ENCODE results near the gene FXYD5.

FXYD5 gene

DNA sequence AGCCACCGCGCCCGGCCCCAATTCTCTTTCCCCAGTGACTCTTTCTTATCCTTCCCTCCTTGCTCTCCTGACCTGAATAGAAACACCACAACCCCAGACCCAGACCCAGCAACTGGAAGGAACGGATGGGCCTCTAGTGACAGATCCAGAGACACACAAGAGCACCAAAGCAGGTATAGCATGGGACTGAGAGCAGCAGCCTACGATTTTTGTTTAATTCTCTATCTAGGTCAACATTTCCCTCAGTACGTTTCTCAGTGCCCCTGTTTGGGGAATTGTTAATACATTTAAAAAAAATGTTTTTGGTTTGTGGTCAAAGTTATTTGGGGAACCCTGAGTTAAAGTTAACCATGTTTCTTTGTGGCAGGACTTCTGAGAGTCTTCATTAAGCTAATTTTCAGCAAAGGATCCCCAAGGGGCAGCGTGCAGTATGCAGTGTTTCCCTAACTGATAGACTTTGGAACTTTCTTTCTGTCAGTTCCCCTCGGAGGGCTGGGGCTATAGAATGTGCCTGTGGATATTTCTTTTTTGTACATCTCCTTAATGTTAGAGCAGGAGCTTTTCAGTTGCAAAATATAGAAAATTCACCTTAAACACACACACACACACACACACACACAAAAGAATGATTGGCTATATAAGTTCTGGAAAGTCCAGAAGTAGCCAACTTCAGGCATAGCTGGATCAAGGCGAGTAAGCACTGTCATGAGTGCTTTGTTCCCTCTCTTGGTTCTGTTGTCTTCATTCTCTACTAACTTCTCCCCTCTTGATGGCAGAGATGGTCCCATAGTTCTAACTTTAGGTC lies 6.3 kb downstream of the FXYD5 start:
- no peak for DNase-seq

DNA sequence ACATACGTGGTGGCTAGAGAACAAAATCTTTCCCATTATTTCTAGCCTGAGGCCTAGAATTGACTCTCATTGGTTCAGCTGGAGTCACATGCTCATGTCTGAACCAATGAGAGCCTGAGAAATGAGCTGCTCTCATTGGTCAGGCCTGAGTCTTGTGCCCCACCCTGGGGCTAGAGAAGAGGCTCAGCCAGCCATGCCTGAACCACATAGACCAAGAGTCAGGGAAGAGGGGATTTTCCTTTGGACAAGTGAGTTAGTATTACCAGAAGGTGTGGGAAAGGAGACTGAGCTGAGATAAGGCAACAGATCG lies 6.9 kb downstream of the FXYD5 start:
- no peak for DNase-seq

DNA sequence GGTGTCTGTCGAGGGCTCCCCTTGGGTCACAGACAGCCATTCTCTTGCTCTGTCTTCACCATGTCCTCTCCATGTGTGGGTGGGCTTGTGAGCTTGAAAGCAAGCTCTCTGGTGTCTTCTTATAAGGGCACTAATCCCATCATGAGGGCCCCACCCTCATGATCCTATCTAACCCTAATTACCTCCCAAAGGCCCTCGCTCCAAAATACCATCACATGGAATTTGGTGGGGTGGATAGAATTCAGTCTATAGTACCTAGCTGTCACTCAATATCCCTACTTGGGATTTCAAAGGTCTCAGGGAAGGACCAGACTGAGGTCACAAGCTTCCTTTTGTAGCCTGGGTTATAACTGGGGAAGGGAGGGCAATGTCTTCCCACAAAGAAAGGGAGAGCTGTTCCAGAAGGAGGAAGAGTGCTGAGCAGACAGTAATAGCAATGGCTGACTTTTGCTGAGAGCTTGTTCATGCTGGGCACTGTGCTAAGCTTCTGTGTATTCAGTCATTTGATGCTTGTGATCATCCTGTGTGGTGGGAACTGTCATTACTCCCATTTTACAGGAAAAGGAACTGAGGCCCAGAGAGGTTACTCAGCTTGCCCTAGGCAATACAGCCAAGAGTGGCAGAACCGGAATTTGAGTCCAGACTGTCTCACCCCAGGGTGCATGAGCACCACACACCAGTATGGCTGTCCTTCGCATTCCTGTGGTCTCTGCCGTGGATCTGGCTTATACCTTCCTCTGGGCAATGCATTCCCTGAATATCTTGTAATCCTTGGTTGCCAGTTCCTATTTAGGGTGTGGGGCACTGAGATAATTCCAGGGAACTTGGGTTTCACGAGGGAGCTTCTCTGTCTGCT lies 8.2 kb downstream of the FXYD5 start:
- no peak for DNase-seq

DNA sequence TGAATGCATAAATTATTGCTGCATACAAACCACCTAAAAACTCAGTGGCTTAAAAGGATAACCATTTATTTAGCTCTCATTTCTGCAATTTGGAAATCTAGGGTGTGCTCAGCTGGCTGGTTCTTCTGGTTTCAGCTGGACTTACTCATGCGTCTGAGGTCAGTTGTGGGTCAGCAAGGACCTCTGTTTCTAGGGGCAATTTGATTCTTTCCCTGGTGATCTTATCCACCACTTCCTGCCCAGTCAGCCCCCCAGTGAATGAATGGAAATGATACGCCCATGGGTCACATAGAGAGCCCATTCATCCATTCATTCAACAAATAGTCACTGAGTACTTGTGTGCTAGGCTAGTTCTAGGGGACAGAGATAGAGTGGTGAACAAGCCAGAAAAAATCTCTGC lies 9.9 kb downstream of the FXYD5 start:
- DNase-seq = no peak

DNA sequence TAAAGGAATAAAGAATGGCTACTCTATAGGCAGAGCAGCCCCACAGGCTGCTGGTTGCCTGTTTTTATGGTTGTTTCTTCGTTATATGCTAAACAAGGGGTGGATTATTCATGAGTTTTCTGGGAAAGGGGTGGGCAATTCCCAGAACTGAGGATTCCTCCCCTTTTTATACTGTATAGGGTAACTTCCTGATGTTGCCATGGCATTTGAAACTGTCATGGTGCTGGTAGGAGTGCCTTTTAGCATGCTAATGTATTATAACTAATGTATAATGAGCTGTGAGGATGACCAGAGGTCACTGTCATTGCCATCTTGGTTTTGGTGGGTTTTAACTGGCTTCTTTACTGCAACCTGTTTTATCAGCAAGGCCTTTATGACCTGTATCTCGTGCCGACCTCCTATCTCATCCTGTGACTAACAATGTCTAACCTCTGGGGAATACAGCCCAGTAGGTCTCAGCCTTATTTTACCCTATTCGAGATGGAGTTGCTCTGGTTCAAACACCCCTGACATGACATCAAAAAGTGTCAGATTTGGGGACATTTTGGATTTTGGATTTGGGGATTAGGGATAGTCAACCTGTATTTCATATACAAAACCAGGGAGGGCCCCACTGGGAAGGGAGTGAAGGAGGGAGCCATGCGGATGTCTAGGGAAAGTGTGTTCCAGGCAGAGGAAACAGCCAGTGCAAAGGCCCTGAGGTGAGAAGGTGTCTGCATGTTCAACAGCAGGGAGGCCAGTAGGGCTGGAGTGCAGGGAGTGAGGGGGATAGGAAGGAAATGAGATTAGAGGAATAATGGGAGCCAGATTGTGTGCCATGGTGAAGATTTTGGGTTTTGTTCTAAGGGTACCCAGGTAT lies 10.9 kb downstream of the FXYD5 start:
- DNase-seq = no peak

DNA sequence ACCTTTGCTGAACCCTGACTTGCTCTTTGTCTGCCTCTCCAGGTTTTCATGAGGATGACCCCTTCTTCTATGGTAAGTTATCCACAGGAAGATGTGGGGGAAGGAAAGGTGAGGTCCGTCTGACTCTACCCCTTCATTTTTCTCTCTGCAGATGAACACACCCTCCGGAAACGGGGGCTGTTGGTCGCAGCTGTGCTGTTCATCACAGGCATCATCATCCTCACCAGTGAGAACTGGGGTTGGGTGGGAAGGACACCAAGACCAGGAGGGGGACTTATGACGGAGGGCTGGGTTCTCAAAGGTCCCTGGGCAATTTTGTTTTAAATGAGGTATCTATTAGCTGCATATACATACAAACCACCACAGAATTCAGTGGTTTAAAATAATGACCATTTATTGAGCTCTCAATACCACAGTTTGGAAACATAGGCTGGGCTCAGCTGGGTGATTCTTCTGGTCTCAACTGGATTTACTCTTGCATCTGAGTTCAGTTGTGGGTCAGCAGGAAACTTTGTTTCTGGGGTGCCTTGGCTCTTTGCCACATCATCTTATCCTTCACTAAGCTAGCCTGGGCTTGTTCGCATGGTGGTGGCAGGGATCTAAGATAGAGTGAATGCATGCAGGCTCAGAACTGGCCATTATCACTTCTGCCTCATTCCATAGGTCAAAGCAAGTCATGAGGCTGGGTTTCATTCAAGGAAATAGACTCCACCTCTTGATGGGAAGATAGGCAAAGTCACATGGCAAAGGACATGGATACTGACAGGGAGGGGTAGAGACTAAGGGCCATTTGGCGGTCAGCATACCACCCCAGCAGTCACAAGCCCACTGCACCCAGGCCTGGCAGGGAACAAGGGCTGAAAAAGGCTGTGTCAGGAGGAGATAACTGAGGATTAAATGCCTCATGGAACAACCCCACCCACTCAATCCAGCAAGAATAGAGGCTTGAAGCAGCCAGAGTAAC lies 11.8 kb downstream of the FXYD5 start:
- no peak for DNase-seq

DNA sequence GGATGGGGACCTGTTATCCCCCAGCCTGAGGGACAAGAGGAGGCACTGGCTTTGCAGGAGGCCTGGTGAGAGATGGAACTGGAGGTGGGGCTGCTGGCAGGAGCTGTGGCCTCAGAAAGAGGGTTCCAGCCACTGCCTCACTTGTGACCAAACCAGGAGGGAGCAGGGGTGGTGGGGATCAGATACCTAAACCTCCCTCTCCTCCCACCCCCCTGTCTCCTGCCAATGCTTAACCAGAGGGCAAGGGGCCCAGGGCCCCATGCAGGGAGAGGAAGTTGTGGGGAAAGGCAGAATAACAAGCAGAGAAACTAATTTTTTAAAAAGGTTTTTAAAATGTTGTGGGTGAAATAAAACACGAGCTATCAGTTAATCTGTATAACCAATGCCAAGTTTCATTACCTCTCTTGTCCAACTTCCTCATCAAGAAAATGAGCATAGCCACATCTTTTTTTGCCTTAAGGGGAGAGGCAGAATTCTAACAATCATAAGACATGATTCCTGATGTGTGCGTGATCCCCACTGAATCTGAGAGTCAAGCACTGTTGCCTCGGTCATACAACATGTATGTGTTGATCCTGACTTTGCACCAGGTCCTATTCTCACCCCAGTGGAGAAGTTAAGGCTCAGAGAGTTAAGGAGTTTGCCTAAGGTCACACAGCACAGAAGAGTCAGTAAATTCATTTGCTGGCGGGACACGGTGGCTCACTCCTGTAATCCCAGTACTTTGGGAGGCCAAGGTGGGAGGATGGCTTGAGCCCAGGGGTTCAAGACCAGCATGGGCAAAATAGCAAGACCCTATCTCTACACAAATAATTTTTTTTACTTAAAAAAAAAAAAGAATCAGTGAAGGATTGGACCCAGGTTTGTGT lies 12.9 kb downstream of the FXYD5 start:
- DNase-seq = no peak

DNA sequence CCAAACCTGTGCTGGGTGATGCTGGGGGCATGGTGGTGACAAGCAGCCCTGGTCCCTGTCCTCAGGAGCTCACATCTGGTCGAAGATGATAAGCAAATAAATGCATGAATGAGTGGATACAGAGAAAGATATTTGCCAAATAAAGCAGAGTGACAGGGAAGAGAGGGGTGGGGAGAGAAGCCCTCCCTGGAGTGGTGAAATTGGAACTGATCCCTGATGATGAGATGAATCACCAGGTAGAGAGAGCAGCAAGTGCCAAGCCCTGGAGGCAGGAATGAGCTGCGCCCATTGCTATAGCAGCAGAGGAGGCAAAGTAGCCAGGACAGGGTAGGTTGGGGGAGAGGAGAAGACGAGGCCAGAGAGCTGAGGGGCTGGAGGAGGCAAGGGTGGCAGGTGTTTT lies 13.7 kb downstream of the FXYD5 start:
- DNase-seq = no peak

DNA sequence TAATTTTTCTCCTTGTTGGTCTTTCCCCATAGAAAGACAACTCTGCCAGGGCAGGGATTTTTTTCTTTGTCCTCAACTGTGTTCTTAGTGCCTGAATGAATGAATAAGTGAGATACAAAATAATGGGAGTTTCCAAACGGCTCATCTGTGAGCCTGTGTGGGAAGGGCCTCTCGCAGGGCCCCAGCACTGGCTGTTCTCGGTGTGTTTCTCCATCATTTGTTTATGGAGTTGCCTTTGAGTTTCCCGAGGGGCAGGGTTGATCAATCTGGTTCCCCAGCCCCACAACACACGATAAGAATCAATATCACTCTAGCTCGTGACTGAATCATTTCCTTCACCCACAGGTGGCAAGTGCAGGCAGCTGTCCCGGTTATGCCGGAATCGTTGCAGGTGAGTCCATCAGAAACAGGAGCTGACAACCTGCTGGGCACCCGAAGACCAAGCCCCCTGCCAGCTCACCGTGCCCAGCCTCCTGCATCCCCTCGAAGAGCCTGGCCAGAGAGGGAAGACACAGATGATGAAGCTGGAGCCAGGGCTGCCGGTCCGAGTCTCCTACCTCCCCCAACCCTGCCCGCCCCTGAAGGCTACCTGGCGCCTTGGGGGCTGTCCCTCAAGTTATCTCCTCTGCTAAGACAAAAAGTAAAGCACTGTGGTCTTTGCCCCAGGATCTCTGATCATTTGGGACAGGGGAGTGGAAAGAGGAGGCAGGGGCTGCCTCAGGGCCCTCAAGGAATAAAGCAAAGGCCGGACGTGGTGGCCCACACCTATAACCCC lies 14.9 kb downstream of the FXYD5 start:
- no peak for DNase-seq

DNA sequence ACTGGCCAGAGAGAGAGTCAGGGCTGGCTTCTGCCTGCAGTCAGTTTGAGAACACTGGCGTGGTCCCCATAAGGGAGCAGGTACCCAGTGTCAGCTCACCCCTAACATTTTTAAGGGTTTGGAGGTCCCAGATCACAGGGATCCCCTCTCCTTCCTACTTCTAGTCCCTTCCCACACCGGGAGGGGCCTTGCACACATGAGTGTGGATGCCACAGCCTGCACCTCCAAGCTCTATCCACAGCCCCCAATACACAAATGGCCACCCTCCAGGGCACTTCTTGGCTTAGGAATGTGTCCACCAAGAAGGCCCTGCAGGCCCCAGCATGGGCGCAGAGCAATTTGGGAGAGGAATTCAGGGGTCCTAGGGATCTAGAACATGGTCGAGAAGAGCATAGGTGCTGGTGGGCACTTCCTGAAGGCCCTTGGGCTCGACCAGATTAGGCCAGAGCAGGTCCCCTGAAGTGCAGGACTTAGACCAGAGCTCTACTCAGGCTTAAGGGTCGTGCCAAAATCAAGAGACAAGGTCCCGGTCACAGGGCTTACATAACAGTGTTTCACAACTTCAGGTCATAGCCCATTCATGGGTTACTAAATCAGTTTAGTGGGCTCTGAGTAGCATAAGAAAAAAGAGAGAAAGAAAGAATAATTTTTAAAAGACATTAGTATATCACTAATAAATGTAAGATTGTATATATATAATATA lies 16.0 kb downstream of the FXYD5 start:
- no peak for DNase-seq

DNA sequence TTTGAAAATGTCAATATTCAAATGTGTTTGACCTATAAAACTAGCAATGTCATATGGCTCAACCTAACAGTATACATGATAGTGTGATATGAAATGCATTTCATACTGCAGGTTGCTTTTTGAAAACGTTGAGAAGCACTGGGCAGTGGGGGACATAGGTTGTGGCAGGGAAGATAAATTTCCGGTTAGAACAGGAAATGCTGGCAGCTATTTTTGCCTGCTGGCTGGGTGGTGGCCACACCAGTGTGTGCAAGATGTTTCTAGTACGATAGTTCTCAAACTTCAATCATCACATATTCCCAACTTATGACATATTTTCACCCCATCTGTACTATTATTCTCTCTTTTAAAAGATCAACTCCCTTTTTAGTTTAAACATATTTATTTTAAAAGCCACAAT lies 17.2 kb downstream of the FXYD5 start:
- no peak for DNase-seq

DNA sequence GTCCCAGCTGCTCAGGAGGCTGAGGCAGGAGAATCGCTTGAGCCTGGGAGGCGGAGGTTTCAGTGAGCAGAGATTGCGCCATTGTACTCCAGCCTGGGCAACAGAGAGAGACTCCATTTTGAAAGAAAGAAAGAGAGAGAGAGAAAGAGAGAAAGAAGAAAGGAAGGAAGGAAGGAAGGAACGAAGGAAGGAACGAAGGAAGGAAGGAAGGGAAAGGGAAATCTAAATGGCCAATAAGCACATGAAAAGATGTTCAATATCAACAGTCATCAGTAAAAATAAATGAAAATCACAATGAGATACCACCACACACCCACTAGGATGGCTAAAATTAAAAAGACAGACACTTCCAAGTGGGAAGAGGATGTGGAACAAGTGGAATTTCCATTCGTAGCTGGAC lies 19.7 kb downstream of the FXYD5 start:
- no peak for DNase-seq

DNA sequence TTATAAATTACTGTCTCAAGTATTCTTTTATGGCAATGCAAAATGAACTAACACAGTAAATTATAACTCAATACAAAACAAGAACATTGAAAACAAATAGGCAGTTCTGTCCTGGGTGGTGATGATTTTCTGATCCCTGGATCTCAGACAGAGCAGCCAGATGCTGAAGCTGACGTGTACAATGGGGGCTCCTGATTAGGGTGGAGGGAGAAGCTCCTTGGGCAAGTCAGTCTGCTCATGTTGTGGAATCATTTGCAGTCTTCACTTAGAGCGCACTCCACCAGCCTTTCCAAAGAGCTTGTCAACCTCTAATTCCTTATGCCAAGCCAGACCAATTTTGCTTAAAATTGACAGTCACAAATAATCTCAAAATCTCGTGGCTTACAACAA lies 21.6 kb downstream of the FXYD5 start:
- DNase-seq = no peak

DNA sequence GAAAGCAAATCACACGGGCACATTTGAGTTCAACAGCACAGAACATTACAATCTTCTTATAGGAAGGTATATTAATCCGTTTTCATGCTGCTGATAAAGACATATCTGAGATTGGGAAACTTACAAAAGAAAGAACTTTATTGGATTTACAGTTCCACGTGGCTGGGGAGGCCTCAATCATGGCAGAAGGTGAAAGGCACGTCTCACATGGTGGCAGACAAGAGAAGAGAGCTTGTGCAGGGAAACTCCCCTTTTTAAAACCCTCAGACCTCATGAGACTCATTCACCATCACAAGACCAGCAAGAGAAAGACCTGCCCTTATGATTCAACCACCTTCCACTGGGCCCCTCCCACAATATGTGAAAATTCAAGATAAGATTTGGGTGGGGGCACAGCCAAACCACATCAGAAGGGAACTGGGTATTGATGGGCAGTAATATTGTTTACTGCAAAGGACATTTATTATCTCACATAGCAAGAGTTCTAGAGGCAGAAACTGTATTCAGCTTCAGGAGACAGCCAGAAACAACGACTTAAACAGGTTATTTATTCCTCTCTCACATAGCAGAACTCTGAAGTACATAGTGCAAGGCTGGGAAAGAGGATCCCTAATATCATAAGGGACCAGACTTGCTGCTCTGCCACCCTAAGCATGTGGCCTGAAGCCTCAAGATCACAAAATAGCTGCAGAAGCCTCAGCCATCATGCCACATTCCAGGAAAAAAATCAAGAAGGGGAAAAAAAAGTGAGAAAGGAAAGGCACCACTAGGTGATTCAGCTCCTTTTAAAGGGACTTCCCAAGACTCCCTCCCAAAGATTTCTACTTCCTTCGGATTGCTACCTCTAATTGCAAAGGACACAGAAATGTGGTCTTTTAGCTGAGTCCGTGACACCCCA lies 23.1 kb downstream of the FXYD5 start:
- no peak for DNase-seq

DNA sequence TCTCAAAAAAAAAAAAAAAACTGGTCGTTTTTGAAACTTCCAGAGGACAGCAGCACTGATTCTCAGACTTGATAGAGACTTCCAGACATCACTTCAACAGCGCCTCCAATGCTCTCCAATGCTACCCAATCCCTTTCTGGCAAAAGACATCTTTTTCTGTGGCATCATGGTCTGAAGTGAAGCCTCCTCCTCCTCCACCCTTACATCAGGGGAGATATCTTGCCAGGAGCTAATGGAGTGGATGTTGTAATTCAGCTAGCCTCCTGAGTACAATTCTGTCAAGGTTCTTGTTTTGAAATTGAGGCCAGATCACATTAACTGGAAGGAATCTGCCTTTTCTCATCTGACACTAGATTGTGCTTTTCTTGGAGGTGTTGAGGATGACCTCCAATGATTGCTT lies 24.2 kb downstream of the FXYD5 start:
- DNase-seq = no peak

DNA sequence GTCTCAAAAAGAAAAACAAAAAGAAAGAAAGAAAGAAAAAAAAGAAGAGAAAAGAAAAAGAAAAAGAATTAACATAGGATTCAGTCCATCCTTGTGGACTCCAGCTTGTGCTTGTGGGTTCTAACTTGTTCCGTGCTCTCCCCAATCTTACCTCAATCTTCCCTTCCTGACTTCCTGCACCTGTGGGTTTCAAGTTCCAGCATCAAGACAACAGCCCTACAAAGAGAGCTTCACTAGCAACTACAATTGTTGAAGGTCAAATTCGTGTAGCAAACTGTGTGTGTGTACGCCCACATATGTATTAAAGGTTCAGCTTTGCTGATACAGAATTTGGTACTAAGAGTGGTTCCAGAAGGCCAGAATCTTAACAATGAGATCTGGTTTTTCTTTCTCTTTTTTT lies 25.3 kb downstream of the FXYD5 start:
- DNase-seq = no peak

DNA sequence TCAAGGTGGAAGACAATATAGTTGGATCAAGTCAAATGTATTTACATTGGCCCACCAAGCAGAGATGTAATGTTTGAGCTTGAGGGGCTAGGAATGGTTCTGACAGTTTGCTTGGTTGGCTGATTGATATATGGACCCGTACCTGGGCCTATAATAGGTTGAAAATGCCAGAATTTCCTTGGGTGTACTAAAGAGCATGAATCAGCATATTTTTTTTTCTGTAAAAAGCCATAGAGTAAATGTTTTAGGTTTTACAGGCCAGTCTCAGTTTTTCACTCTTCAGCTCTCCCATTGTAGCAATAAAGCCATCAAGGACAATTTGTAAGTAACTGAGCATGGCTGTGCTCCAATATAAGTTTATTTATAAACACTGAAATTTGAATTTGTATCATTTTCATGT lies 26.9 kb downstream of the FXYD5 start:
- DNase-seq = no peak

DNA sequence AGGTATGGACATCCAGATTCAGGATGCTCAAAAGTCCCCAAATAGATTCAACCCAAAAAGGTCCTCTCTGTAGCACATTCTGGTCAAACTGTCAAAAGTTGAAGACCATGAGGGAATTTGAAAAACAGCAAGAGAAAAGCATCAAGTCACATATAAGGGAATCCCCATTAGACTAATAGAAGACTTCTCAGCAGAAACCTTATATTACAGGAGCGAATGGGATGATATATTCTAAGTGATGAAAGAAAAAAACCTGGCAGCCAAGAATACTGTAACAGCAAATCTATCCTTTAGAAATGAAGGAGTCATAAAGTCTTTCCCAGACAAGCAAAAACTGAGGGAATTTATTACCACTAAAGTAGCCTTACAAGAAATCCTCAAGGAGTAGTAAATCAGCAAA lies 29.7 kb downstream of the FXYD5 start:
- DNase-seq = no peak

DNA sequence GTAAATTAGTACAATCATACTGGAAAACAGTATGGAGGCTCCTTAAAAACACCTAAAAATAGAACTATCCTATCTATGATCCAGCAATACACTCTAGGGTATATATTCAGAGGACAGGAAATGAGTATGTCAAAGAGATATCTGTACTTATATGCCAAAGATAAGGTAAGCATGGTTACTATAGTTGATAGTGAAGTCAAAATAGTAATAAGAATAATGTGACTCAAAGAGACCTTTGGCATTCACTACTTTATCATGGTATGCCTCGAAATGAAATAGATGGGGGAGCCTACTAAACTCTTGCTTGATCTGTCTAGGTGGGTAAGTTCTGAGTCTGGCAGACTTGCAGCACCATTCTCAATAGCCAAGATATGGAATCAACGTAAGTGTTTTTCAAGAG lies 30.3 kb downstream of the FXYD5 start:
- DNase-seq = no peak
